Superior temporal gyrus (tissue), 1 donor: ENCODE data around the gene IQSEC2.
A peak's percentile ranks its signal among the peaks of the same experiment; 100 is the strongest.

Experiments
- DNase-seq: peaks from one replicate; pipeline ENCODE4 v3.0.0-alpha.2; 2016; ENCODE audit errors: extremely low spot score

The IQSEC2 gene

DNA sequence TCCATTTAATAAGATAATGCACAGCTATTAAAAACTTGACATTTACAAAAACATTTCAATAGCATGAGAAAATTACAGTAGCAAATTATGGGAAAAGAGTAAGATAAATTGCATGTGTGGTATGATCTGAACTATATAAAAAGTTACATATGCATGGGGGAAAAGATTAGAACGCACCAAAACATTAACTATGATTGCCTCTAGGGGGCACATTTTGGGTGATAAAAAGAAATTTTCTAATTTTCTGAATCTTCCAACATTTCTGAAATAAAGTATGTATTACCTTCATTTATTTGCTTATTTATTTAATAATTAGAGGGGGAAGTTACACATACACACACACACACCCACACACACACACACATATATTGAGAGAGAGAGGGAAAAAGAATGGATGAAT is 36.8 kb downstream of the IQSEC2 start:
- no peak for DNase-seq

DNA sequence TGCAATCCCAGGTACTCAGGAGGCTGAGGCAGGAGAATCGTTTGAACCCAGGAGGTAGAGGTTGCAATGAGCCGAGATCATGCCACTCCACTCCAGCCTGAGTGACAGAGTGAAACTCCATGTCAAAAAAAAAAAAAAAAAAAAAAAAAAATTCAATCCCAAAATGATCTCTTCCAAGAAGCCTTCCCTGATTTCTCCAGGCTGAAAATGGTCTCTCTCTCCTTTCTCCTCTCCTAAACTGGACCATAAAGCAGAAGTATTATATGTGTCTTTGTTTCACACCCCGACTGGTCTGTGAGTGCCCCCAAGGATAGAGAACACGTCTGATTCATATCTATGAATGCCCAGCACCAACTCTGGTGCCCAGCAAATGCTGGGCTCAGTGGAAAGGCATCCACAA is 39.1 kb downstream of the IQSEC2 start:
- no peak for DNase-seq

DNA sequence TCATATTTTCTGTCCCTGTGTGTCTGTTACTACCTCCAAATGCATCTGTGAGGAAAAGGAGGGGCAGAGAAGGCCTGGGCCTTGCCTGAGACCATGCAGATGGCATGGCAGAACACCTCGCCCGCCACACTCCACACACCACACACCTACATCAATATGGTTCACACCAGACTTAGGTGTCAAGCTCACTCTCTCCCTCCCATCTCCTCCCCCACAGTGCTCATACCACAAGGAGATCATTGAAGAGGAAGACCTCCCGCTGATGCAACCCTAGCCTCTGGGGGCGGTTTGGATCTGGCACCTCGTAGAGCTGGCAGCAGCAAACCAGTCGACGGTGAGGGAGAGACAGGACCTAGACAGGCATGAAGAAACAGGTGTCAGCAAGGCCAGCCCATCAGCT is 39.8 kb downstream of the IQSEC2 start:
- DNase-seq = no peak

DNA sequence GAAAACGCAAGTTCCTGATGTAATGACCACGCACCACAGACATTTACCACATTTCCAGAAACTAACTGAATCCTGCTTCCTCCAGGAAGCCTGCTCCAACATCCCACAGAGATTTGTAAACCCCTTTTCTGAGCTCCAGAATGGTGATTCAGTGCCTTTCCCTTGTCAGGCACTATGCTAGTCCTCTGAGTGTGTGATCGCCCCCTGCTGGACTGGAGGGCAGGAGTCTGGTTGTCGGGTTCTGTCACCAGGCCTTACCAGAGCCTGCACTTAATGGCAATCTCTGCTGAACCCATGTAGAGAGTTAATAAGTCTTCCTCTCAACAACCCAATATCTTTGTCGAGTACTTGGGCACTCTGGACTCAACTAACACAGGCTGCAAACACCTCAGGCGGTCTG is 41.9 kb downstream of the IQSEC2 start:
- DNase-seq = no peak

DNA sequence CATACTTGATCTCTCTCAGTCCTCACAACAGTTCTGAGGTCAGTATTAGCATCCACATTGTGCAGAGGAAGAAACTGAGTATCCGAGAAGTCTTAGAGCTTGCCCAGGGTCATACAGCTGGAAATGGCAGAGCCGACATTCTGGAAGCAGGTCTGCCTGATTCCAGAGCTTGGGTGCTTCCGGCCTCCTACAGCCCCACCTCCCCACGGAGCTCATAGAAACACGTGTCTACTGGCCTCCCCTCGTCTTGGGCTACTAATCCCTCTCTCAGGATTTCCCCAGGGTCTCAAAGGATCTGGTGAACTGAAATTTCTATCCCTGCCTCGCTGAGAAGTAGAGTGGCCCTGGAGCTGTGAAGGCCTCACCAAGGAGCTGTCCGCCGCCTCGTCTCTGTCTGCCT is 44.3 kb downstream of the IQSEC2 start:
- no peak for DNase-seq

DNA sequence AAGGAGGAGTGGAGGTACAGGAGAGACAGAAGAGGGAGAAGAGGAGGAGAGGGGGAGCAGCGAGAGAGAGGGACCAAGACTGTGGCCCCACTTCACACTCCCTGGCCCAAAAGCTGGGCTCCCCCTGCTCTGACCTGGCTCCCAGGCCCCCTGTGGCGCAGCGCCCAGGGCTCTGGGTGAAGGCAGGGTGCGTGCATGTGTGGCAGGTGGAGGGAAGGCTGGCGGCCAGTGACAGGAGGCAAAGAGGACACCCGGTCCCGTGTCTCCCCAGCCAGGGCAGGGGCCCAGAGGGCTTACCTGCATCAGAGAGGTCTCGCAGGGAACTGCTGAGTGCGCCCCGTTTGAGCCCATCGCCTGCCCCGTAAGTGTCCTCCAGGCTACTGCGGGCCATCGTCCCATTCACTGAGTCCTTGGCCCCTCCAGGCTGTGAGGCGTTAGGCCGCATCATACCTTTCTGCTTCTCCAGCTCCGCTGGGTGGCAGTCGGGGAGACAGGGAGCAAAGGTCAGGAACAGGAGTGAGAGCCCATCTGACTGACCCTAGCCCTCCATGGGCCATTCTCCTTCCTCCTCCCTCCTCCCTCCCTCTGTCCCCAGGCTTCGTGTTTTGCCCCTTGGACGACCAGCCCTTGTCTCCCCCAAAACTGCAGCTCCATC is 45.2 kb downstream of the IQSEC2 start:
- DNase-seq = no peak

DNA sequence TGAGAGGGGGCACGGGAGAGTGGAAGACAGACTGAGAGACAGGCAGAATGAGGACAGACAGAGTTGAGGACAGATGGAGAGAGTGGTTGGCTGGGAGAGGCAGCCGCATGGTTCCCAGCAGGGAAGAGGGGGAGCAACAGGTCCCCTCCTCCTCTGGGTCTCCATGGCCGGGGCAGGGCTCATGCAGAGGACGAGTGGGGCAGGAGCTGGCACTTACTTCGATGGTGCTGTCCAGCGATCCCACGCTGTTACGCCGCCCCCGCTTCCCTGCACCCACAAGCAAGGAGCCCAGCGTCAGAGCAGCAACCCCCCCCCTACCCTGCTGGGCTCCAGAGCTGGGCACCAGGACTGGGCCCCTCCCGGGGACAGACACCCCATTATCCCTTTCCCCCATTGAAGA is 45.8 kb downstream of the IQSEC2 start:
- no peak for DNase-seq

DNA sequence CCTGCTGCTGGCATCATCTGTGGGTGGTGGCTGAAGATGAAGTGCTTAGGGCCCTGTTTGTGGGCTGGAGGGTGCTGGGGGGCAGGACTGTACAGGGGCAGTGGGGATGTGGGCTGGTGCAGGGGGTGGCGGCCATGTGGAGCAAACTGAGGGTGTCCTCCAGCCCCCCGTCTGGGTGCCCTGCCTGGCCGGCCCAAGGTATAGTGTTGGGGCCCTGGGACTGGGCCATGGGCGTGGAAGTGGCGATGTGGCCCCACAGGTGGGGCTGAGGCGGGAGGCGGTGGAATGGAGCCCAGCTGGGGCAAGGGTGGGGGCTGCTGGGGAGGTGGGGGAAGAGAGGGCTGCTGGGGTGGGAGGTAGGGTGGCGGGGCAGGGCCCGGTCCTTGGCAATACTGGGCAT is 46.9 kb downstream of the IQSEC2 start:
- DNase-seq = no peak

DNA sequence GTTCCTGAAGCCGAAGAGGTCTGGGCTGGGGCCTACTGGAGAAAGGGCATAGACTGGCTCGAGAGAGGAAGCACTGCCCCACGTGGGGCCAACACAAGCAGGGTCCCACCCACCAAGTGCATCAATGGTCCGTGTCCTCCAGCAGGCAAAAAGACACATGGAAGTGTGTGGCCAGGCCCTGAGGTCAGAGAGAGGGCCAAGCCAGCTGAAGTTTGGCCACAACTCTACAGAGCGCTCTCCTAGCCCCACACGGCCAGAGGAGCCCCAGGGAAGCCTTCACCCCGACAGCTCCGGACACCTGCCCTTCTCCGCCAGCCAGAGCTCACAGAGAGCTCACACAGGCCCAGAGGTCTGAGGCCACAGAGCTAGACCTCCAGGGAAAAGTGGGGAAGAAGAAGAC is 47.8 kb downstream of the IQSEC2 start:
- DNase-seq = no peak

DNA sequence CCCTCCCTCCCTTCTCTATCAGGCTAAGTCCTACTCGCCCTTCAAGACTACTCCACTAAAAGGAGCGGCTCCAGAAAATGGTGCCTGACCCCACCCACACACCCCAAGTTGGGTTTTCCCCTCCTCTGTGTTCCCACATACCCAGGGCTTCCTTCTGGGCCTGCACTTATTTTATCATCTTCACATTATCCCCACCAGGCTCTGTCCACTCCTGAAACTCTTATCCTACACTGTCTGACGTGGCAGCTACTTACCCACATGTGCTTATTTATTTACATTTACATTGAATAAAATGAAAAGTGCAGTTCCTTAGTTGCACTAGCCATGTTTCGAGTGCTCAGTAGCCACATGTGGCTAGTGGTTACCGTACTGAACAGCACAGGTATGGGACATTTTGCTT is 51.3 kb downstream of the IQSEC2 start:
- DNase-seq = no peak

DNA sequence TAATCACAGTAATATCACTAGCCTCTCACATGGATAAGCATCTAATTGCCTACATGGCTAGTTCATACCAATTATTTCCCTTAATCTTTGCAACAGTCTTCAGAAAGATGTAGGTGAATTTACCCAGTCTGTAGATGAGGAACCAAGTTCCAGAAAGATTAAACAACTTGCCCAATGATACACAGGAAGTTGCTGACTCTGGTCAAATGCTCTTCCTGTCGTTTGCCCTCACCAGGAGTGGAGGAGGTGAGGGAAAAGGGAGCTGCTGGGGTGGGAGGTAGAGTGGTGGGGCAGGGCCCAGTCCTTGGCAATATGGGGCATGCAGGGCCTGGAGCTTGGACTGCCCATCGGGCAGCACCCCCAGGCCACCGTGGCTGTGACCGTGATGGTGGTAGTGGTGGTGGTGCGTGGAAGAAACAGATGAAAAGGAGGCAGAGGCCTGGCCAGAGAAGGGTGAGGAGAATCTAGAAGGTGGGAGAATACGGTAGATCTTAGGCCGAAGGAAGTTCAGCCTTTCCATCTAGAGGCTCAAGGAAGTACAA is 54.1 kb downstream of the IQSEC2 start:
- no peak for DNase-seq

DNA sequence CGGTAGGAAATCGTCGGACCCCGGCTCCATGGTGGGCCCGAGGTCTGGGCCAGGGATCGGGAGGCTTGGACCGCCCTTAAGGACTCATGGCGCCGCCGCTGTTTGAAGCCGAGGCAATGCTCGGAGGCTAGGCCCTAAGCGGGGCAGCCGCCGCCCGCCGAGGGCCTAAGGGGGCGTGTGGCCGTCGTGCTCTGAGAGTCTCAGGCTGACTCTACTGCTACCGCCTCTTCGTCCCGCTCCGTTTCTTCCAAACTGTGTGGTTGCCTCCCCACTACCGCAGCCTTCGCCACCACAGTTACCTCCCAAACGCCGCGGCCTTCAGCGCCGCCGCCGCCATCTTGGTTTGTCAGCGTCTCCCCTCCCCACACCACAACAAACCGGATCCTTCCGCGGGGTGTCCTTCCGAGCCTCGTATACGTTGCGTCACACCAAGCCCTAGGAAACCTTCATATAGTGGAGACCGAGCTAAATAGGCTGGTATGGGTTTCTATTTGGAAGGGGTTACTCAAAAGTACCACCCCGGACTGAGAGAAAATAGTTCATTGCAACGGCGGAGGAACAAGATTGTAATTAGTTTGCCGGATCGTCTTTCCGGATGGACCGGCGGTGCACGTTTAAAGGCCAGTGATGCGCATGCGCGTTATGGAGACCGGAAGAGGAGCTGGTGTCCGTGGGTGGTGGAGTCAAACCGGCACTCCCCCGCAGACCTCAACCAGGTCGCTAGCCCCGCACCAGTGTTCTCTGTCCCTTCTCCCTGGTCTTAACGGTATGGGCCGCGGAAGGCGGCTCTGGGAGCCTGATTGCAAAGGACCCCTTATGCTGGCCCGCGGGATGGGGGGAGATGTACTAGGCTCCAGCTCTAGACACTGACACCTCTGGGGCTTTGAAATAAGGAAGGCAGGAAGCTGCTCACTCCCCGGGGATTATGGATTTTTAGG is 56.3 kb downstream of the IQSEC2 start, which contains the start of gene KDM5C:
TSS of gene KDM5C (minus strand) at position 348 of the 938 bp plus-strand sequence. CDS start at position 30, 318 bp downstream.
- DNase-seq = peak; percentile 90

DNA sequence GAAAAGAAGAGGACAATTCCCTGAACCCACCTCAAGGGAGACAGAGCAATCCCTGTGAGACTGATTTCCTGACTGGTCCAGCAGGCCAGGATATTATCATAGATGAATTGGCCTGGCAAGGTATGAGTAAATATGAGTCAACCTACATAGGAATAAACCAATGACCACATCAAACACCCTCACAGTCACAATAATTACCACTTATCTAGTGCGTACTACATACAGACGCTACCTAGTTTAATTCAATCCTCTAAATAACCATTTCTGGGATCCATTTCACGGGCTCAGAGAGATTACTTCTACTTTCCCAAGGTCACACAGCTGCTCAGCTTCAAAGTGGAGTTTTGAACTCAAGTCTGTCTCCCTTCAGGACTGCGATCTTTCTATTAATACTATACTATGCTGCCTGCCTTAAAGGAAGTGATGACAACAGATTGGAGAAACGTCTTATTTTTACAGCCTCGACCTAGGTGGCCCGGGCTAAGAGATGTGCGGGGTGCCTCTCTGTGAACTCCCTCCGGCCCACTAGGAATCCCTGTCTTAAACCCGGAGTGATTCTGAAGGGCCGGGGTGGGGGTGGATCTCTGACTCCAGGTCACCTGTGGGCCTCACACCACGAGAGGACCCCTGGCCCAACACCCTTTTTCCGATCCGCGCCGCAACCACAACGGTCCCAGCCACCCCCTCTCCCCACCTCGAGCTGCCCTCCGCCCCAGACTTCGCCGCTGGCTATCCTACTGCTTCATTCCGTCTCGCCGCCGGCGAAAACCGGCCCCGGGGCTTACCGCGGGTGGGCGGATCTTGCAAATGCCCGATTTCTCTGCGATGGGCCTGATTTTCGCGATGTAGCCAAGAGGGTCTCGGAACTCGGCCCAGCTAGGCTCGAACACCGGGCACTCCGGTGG is 57.2 kb downstream of the IQSEC2 start:
- no peak for DNase-seq

DNA sequence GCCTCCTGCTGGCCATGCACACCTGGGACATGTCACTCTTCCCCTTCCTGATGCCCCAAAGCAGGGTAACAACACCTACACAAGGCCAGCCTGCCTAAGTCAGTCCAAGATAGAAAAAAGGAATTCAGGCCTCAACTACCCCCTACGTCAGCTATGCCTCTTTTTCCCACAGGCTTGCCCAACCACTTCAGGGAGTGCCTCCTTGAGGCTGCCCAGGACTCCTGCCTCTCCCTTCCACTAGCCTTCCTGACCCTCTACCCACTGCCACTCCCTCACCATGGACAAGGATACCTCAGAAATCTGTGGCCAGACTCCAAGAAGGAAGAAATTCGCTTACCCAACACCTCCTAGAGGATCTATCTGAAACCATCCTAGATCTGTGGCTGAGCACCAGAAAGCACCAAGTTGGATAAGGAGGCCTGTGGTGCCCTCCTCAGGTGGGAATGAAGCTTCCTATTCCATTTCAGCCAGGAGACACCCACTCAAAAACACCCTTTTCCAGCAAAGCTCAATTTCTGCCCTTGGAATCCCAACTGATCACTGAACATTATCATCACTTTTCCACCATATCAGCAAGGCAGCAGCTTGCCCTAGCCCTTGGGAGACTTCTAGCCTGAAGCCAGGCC is 58.2 kb downstream of the IQSEC2 start:
- DNase-seq = no peak
